ENCODE results near the gene CD55. TPM values are rescaled to one million over a fixed set of nuclear protein-coding genes. Genes with fewer than 3 reads are reported as not detected.

Gene CD55
- total RNA-seq, 2 experiments from 2014 or later = 82.1 to 85.5 TPM

- CTCF ChIA-PET = interaction anchor here (0.5 to 5.4 kb wide), 39 partner anchors 8 to 738 kb away, joined by 3 to 59 read pairs (median 4); partner anchors contain the start of genes C4BPB, CD55 and PFKFB2
- DNase-seq (no peak), ATAC-seq (peak; percentile 86)
- Mint-ChIP-seq H3K4me3 (no peak overlapping the region), H3K27ac (no peak overlapping the region), H3K4me1 (ENCODE audit: low read depth) (peaks cover 11% of the 10 kb centered on the region), H3K9me3 (ENCODE audit: insufficient read depth) (peaks cover 7% of the 10 kb centered on the region), H3K27me3 (ENCODE audit: low read depth) (peaks cover 3% of the 10 kb centered on the region), H3K36me3 (ENCODE audit: low read depth) (peaks cover 8% of the 10 kb centered on the region)
- POLR2A ChIA-PET = interaction anchor here (1.3 to 2.5 kb wide), 2 partner anchors 68 to 84 kb away, joined by 5 to 19 read pairs; partner anchors contain the start of gene CD55
Observed at GRCh38 chr1:207404849-207405525, 83.5 kb downstream of the CD55 start.

- Mint-ChIP-seq H3K27ac (no peak overlapping the region), H3K4me1 (ENCODE audit: low read depth) (peaks cover 11% of the 10 kb centered on the region), H3K9me3 (ENCODE audit: insufficient read depth) (peaks cover 2% of the 10 kb centered on the region), H3K27me3 (ENCODE audit: low read depth) (peaks cover 3% of the 10 kb centered on the region), H3K36me3 (ENCODE audit: low read depth) (peaks cover 7% of the 10 kb centered on the region), H3K4me3 (no peak overlapping the region)
- ChIA-PET POLR2A (interaction anchor here (1.3 to 2.5 kb wide), 2 partner anchors 69 to 85 kb away, joined by 5 to 19 read pairs; partner anchors contain the start of gene CD55), CTCF (interaction anchor here (0.6 to 5.4 kb wide), 23 partner anchors 9 to 393 kb away, joined by 3 to 59 read pairs (median 5); partner anchors contain the start of genes C4BPB, CD55 and CR1)
- no peak for DNase-seq
- ATAC-seq = no peak
Observed at GRCh38 chr1:207405814-207406213, 84.3 kb downstream of the CD55 start.

GRCh38 chr1:207407655-207408260, 86.3 kb downstream of the CD55 start:
- Mint-ChIP-seq H3K4me1 (ENCODE audit: low read depth) (peaks cover 17% of the 10 kb centered on the region), H3K9me3 (ENCODE audit: insufficient read depth) (no peaks in the 10 kb centered on the region), H3K36me3 (ENCODE audit: low read depth) (no peaks in the 10 kb centered on the region), H3K27me3 (ENCODE audit: low read depth) (peaks cover 3% of the 10 kb centered on the region), H3K27ac (no peak overlapping the region), H3K4me3 (no peak overlapping the region)
- ChIA-PET POLR2A (interaction anchor here (0.8 kb wide), 1 partner anchor 72 kb away, joined by 5 read pairs; no protein-coding TSS in a partner anchor), CTCF (interaction anchor here (1.1 to 5.4 kb wide), 3 partner anchors 92 to 327 kb away, joined by 5 to 25 read pairs (median 5); no protein-coding TSS in a partner anchor)
- DNase-seq = no peak
- no peak for ATAC-seq

Other genes with a start within 250 kb of the CD55 start
- 1 to 10 TPM; 1.7 to 3.2 TPM for gene C4BPB, start 232.8 kb upstream of the CD55 start, total RNA-seq
- not detected for gene C4BPA, start 217.4 kb upstream of the CD55 start, total RNA-seq
- gene CR2, start 132.7 kb downstream of the CD55 start, total RNA-seq = not detected
- under 1 TPM; 0.08 to 0.16 TPM for gene CR1, start 174.5 kb downstream of the CD55 start, total RNA-seq